OCI-LY7 (cell line): ENCODE results near the gene BAK1. TPM values are rescaled to one million over a fixed set of nuclear protein-coding genes. Genes with fewer than 3 reads are reported as not detected.

Experiments
- BruUV-seq: library from RNA; stranded (reverse); fragments of 400-500 nt; replicated peaks from 2 replicates; lab custom pipeline; 2021; lab: Mats Ljungman, UMichigan
- CTCF ChIA-PET: fragments of 300-600 bp; sonication (Branson Sonifier 250); formaldehyde crosslinking; loops from one replicate; lab custom pipeline; 2022; ENCODE audit warnings: antibody characterized with exemption; ENCODE audit not compliant: unreplicated experiment; lab: Charles Lee
- POLR2A ChIA-PET: fragments of 300-600 bp; sonication (Branson Sonifier 250); formaldehyde crosslinking; loops from one replicate; lab custom pipeline; 2022; ENCODE audit warnings: antibody characterized with exemption; lab: Charles Lee
- DNase-seq: peaks from one replicate; pipeline ENCODE4 v3.0.0-alpha.2; 2015; ENCODE audit warnings: low spot score
- H2AFZ ChIP-seq: fragments of 200-600 bp; sonication (generic), shearing (Covaris generic); 2 replicates; pipeline ENCODE4 v1.6.1; 2014; ENCODE audit warnings: mild to moderate bottlenecking, antibody characterized with exemption, low read length, moderate library complexity
- H3K27ac ChIP-seq: fragments of 200-600 bp; sonication (generic); 2 replicates; pipeline ENCODE4 v1.5.1; 2014; ENCODE audit warnings: mixed run types, low read depth, mild to moderate bottlenecking, moderate library complexity, low read length, inconsistent platforms; ENCODE audit not compliant: poor library complexity, severe bottlenecking
- H3K36me3 ChIP-seq: fragments of 200-600 bp; sonication (generic); 2 replicates; pipeline ENCODE4 v1.6.1; 2014; ENCODE audit warnings: mild to moderate bottlenecking, antibody characterized with exemption, low read length, moderate library complexity, mixed read lengths; ENCODE audit not compliant: insufficient read depth
- H3K4me1 ChIP-seq: fragments of 200-600 bp; sonication (generic); 2 replicates; pipeline ENCODE4 v1.5.1; 2014; ENCODE audit warnings: mild to moderate bottlenecking, low read length; ENCODE audit not compliant: insufficient read depth, poor library complexity, severe bottlenecking
- H3K4me2 ChIP-seq: fragments of 200-600 bp; sonication (generic); 2 replicates; pipeline ENCODE4 v1.6.1; 2014; ENCODE audit warnings: mild to moderate bottlenecking, low read length
- H3K4me3 ChIP-seq: fragments of 200-600 bp; sonication (generic); 2 replicates; pipeline ENCODE4 v1.5.1; 2014; ENCODE audit warnings: mild to moderate bottlenecking, low read depth, low read length; ENCODE audit not compliant: poor library complexity, severe bottlenecking
- H3K79me2 ChIP-seq: fragments of 200-600 bp; sonication (generic); 2 replicates; pipeline ENCODE4 v1.6.1; 2016; ENCODE audit warnings: low read depth, mild to moderate bottlenecking, low read length, moderate library complexity, mixed read lengths; ENCODE audit not compliant: insufficient read depth
- H3K9me2 ChIP-seq: fragments of 200-600 bp; sonication (generic); 2 replicates; pipeline ENCODE4 v1.6.1; 2016; ENCODE audit warnings: mild to moderate bottlenecking, low read length, mixed read lengths; ENCODE audit not compliant: insufficient read depth
- H3K9me3 ChIP-seq: fragments of 200-600 bp; sonication (generic); 2 replicates; pipeline ENCODE4 v1.6.1; 2014; ENCODE audit warnings: mild to moderate bottlenecking, mixed run types, low read length, mixed read lengths
- H4K20me1 ChIP-seq: fragments of 200-600 bp; sonication (generic); 2 replicates; pipeline ENCODE4 v1.6.1; 2014; ENCODE audit warnings: mild to moderate bottlenecking, antibody characterized with exemption, low read length, moderate library complexity, mixed read lengths; ENCODE audit not compliant: insufficient read depth
- CTCF ChIP-seq: fragments of 200-600 bp; sonication (generic); conservative IDR thresholded peaks from 2 replicates; pipeline ENCODE4 v1.5.1; 2014; ENCODE audit warnings: mild to moderate bottlenecking, antibody characterized with exemption, low read length, moderate library complexity, mixed read lengths
- EZH2phosphoT487 ChIP-seq: fragments of 200-600 bp; sonication (generic); IDR thresholded peaks from 2 replicates; pipeline ENCODE4 v1.6.1; 2018; ENCODE audit warnings: low read depth, borderline replicate concordance, mild to moderate bottlenecking, mixed run types, antibody characterized with exemption, low read length, moderate library complexity, mixed read lengths
- intact Hi-C: fragments of 100-400 bp; cut with micrococcal nuclease; formaldehyde crosslinking; loops from one replicate; pipeline ENCODE4 v1.10.0; 2022; ENCODE audit not compliant: unreplicated experiment
- total RNA-seq, 2 experiments: library from RNA; depleted of rRNA in 1 of 2; stranded (reverse); fragments of >200 nt in 1 of 2; shearing (Covaris generic) in 1 of 2; gene quantifications; 2 replicates each; pipeline ENCODE4 v1.2.3, GENCODE V29; 2014 to 2022

The BAK1 gene
- total RNA-seq, 2 experiments from 2014 or later, result 13.9 to 33.8 TPM

- Histone ChIP-seq H3K9me2 (no peaks in the 10 kb centered on the region), H3K36me3 (no peaks in the 10 kb centered on the region), H4K20me1 (no peaks in the 10 kb centered on the region), H3K27ac (peak overlapping the region; percentile 81), H3K4me1 (peaks cover 69% of the 10 kb centered on the region), H2AFZ (peak overlapping the region; percentile 79), H3K9me3 (no peaks in the 10 kb centered on the region), H3K4me3 (peak overlapping the region; percentile 58), H3K4me2 (peak overlapping the region; percentile 86), H3K79me2 (no peaks in the 10 kb centered on the region)
- TF ChIP-seq EZH2phosphoT487 (no peak), CTCF (no peak)
- intact Hi-C loops, result loop anchor here (2.0 kb wide), 1 partner anchor 28 kb away; the partner anchor contains the start of gene ITPR3
- DNase-seq, result peak; percentile 89
- ChIA-PET CTCF (interaction anchor here (3.0 kb wide), 1 partner anchor 15 kb away, joined by 16 read pairs; no protein-coding TSS in a partner anchor), POLR2A (interaction anchor here (1.5 to 1.9 kb wide), 3 partner anchors 13 to 28 kb away, joined by 4 to 12 read pairs (median 5); partner anchors contain the start of genes BAK1 and ITPR3)
- no TSS peak for BruUV-seq
Observed at GRCh38 chr6:33592595-33593413, 12.7 kb upstream of the BAK1 start.

- no peak for DNase-seq
- Histone ChIP-seq H2AFZ (no peak overlapping the region; the same call in 1 of the 2 replicates), H3K4me1 (peaks cover 66% of the 10 kb centered on the region), H3K36me3 (no peaks in the 10 kb centered on the region), H3K27ac (peak overlapping the region; percentile 81), H4K20me1 (no peaks in the 10 kb centered on the region), H3K9me2 (no peaks in the 10 kb centered on the region), H3K4me2 (peak overlapping the region; percentile 86), H3K4me3 (peak overlapping the region; percentile 58), H3K79me2 (no peaks in the 10 kb centered on the region), H3K9me3 (no peaks in the 10 kb centered on the region)
- ChIA-PET POLR2A (interaction anchor here (0.7 to 1.9 kb wide), 4 partner anchors 13 to 119 kb away, joined by 3 to 12 read pairs (median 4); partner anchors contain the start of genes BAK1, ITPR3 and UQCC2), CTCF (interaction anchor here (0.9 to 3.0 kb wide), 2 partner anchors 15 to 119 kb away, joined by 3 to 16 read pairs; partner anchors contain the start of gene UQCC2)
- no TSS peak for BruUV-seq
- intact Hi-C loops, result loop anchor here (2.0 kb wide), 1 partner anchor 29 kb away; the partner anchor contains the start of gene ITPR3
- TF ChIP-seq CTCF (no peak), EZH2phosphoT487 (no peak)
Observed at GRCh38 chr6:33592280-33592594, 12.2 kb upstream of the BAK1 start.
